NCI-H187 treated with DMSO at 0.1 percent for 48 hours (cell line): ENCODE data around the gene NEK6.

Experiments used
- DNase-seq: peaks from one replicate; lab custom pipeline; 2025; lab: John Stamatoyannopoulos, UW

The NEK6 gene

DNA sequence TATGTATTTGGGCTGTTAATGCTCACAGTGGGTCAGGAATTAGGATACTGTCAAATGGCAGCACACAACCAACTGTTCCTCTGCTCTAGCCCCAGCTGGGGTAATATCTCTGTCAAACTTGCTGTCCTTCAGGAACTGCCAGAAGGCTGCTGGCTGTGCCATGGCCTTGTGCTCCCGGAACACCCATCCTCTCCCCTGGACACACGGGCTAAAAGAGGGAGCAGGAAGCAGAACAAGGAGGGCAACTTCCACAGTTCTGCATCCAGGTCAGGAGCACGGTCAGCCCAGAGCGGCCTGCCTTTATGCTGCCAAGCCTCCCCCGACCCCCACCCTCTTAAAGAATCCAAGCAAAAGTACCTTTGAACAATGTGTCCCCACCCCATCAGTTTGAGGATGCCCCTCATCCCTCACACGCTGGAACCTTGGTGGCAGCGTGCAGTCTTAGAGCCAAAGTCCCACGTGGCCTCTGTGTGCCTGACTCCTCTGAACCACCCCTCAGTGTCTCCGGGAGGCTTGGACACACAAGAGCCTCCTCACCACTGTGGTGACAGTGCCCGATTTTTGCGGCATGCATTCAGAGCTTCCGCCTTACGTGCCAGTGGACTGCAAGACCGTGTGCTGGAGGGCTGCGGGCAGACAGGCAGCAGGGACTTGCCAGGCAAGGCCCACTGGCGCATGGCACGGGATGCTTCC, 96.7 kb downstream of the NEK6 start:
- no peak for DNase-seq

DNA sequence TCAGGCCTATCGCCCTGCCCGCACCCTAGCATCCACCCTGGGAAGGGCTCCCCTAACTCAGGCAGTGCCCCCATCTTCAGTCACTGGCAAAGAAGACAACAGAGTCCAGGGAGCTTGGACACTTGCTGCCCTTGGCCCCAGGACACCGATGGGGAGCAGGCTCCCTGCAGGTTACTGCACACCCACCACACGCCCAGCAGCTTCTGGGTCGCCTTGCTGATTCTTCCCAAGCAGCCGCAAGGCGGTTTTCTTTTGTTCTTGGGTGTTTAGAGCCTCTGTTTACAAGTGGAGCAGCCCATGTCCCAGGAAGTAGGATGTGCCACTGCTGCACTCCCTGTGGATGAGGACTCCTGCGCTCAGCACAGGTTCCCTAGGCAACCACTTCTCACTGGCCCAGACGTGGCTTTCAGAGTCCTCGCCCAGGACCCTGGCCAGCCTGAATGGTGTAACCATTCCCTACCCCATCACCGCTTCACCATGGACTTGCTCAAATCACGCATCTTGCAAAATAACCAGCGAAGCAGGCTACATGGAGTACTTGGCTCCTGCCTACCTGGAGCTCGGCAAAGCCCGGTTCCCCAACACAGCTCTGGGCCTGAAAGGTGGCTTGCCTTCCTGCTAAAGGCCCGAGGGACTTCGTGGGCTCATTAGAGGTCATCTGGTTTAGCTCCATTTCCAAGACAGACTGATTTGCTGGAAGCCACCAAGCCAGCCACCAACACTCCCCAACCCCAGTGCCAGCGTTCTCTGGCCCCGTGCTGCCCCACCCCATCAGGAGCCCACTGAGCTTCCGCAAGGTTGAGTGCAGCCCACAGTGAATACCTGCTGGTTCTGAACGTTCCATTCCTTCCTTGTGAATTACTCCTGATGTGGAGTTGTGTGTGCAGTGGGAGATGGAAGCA, 97.5 kb downstream of the NEK6 start:
- no peak for DNase-seq

DNA sequence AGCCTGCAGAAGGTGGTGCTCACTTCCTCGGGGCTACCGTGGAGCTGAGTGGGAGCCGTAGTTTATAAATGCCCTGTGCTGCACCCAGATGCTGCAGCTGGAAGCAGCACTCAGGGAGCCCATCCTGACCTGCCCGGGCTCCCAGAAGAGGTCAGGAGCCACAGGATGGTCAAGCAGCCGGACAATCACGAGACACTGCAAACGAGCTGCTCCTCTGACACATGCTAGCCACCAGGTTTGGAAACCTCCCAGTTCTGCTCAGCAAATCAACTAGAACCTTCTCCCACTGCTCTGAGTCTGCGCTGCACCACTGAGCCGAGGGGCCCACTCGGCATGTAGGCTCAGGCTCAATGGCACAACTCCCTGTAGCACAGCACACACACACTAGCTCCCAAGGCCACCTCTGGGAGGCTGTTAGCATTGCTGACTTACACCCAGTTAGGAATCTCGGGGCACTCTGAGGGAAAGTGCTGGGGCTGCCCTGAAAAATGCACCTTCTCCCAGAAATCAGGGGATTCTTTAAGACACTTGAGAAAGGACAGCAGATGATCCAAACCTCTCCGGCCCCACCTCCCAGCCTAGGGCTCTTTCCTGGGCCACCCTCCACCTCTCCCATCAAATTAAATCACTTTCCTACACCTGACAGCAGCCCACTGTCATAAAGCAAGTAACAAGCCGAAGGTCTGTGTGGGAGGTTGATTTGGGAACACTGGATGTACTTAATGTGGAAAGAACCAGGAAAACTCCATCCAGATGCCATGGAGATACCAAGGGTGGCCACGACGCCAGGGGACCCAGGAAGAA, 98.4 kb downstream of the NEK6 start:
- no peak for DNase-seq

DNA sequence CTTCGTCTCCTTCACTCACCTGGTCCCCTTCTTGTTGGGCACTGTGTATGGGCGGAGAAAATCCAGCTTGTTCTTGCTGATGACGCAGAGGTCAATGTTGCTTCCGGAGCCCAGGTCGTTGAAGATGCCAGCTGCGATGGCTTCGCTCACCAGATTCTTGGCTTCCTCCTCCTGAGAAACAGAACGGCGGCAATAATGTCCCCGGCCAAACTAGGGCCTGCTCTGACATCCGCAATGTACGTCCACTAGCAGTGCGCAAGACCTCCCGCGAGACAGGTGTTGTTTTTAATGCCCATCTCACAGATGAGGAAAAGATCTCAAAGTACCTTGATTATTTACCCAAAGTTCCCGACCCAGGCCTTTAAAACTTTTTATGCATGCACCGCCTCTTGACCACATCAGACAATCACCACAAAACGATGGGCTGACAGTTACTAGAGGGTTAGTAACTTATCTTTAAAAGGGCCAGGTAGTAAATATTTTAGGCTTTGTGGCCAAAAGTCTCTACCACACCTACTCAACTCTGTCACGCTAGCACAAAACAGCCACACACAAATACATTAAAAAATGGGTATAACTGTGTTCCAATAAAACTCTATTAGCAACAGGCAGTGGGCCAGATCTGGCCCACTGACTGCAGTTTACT, 99.1 kb downstream of the NEK6 start:
- DNase-seq, result no peak

DNA sequence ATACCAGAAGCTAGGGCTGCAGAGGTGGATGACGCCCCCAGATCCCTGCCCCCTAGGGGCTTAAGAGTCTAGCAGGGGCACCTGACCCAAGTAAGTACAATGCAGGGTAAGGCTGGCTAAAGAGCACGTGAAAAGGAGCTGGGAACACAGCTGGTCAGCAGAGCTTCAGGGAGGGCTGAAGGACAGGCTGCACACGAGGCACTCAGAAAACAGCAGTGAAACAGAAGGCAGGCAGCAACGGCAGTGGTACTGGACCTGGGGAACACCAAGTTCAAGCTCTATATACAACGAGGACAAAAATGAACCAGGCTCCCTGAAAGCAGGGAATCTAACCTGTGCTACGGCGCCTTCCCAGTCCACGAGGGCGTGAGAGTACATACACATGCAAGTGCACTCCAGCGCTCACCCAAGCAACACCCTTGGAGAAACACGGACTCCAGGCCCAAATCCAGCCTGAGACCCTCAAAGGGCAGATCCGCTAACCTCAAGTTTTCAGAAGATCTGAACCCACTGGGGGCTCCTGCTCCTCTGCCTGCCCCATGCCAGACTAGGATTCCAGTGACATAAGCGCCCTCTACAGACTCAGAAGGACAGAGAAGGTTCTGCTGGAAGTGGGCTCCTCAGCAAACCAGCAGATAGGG, 100.1 kb downstream of the NEK6 start:
- DNase-seq, result no peak

DNA sequence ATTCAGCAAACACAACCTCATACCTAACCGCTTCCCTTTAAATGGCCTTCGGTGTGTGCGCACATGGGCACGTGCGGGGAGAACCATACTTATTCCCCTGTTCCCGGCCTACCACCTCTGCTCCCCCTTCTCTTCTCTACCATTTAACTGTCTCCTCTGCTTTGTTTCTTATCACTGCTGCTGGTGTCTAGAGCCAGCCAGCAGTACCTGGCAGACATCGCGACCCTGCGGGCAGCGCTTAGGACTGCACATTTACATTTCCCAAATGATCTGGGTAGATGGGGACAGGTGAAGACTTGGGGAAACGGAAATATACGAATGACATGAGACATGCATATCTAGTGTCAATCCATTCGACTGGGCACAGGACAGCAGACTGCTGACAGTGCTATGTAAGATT, 100.9 kb downstream of the NEK6 start:
- DNase-seq, result no peak

DNA sequence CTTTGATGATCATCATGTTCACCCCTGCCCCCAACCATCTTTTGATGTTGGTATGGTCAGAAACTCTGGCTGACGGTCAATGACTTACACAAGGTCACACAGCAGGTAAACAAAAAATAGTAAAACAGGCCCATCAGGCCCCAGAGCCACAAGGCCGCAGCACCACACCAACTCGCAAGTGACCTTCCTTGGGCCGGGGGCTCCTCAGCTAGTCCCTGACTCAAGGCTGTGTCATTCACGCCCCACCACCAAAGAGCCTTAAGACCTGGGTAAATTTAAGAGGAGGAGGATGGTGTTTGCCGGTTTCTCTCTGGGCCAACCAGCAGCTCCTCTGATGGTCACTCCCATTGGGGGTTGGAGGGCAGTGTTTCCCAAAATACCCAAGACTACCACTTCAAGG, 101.7 kb downstream of the NEK6 start:
- DNase-seq, result no peak

DNA sequence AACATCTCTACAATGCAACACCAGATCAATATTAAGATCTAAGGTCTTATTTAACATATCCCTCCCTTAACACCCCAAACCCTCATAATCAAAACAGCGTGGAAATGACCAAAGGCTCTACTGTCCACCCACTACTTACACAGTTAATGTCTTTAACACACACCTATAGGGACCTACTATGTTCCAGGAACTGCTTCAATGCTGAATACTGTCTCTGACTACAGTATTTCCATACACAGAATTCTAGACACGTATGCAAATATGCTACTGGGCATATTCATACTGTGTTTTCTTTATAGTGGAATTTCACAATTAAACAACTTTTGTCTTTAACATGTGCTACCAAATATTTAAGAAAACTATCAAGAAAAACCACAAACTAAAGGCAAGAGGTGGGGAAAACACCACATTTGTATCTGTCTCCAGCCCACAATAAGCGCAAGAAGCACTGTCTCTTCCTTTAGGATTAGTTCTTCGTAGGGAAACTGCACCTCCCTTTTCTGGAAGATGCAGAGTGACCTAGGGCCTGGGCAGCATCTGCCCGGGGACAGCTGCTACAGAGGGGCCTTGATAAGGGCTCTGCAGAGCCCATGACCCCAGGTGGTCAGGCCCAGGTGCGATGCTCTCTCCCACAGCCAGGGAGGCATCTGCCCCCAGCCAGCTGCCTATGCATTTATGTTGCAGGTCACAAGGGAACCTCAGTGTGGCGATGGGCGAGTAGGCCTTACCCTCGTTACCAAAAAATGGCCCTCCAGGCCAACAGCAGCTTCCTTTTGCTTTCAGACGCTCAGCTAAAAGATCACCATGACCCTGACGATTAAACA, 102.3 kb downstream of the NEK6 start:
- DNase-seq, result no peak

DNA sequence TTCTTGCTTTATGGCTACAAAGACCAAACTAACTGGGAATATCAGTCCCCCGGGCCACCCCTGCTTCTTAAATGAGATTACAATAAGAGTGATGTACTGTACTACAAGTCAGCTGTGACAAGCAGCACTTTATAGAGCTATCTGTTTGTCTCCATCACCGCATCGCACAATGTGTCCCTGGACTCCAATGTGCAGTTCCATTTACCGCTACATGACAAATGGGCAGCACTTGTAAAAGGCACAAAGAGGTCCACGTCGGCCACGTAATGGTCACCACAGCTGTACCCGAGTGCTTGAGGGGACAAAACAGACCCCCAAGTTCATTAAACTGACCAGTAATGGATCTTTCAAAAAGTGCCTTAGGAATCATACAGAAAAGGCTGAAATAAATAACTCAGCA, 103.4 kb downstream of the NEK6 start:
- DNase-seq, result no peak

DNA sequence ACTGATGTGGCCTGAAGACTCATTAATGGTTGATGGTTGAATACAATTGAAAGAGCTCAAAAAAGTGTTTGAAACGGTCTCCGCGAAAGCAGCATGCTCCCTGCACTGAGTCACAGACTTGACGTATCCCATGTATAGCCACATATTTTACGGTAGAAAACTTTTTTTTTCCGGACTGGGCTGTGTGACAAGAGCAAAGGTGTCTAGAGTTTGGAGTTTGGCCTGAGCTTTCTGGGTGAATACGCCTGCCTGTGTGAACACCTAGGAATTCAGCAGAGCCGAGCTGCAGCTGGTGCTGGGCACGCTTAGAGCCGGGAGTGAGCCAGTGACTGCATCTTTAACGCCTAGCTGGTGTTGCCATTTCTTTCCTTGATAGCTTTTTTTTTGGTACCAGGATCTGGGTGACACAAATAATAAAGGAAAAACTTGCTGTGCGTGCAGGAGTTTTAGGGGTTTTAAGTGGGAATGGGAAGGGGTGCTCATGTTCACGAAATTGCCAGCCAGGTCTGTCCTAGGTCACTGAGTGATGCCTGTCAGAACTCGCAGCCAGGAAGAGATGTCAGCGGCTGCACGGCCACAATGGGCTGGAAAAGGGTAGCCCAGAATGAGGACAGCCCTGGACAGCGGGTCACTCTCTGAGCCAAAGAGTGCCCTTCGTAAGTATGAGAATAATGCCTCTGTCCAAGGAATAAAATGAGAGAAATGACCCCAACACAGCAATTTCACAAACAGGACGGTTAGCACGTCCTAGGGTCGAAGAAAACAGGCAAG, 105.8 kb downstream of the NEK6 start:
- no peak for DNase-seq

DNA sequence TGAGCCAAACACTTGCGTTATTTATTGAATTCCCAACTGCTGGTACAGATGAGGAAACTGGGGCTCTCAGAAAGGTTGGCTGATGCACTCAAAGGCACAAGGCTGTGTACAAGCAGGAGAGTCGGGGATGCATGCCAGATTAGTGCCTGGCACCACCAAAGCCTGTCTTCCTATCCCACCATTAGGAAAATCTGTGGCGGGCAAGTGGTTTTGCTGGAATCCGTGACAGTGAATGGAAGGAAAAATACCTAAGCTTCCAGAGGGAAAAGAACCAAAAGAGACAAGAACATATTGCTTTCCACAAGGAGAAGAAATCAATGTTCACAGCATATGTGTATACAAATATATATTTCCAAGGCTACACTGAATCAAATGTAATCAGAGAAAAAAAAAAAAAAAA, 106.4 kb downstream of the NEK6 start:
- no peak for DNase-seq

DNA sequence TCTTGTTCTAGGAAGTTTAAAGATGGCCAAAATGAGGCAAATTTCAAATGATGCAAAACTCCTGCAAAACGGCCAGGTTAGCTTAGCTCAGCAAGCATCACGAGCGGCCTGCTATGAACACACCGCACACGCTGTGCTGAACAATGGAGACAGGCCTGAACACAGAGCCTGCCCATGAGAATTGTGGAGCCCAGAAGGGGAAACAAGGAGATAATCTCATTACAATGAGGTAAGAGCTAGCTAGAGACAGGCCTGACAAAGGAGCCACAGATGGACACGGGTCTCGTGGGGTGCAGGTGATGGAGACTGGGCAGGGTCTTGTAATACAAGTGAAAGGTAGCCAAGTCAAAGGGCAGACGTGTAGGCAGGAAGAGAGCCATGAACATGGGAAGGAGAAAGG, 107.3 kb downstream of the NEK6 start:
- DNase-seq, result no peak

DNA sequence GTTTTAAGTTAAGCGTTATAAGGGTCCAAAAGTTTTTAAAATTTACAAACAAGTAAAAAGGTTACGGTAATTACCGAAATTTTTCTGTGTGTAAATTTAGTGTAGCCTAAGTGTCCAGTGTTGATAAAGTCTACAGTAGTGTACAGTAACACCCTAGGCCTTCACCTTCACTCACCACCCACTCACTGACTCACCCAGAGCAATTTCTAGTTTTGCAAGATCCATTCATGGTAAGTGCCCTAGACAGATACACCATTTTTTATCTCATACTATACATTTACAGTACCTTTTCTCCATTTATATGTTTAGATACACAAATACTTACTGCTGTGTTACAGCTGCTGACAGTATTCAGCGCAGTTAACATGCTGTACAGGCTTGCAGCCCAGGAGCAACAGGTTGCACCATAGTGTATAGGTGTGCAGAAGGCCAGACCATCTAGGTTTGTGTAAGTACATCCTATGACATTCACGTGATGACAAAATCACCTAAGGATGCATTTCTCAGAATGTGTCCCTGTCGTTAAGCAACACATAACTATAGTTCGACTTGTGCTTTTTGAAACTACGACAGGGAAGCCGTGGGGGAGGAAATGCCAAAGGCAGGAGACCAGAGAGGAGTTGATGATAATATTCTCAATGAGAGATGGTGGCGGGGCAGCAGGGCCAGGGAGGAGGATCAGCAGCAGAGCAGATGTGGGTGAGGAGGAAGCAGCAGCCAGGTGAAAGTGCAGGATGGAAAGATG, 108.9 kb downstream of the NEK6 start:
- no peak for DNase-seq

DNA sequence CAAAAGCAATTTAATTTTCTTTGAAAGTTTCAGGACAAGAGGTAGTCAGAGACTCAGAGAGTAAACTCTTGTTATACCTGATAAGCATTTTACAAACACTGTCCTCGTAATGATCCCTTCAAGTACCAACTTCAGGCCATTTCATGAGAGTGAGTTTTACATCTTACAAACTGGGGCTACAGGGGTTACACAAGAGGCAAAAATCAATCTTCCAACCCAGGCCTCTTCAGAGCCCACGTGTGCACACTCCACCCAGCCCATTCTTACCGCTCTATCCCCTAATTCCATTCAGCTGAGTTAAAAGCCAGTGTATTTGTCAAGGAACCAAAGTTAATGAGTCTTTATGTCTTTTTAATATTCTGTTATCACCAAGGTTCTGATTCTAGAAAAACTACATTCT, 110.9 kb downstream of the NEK6 start:
- DNase-seq, result no peak

DNA sequence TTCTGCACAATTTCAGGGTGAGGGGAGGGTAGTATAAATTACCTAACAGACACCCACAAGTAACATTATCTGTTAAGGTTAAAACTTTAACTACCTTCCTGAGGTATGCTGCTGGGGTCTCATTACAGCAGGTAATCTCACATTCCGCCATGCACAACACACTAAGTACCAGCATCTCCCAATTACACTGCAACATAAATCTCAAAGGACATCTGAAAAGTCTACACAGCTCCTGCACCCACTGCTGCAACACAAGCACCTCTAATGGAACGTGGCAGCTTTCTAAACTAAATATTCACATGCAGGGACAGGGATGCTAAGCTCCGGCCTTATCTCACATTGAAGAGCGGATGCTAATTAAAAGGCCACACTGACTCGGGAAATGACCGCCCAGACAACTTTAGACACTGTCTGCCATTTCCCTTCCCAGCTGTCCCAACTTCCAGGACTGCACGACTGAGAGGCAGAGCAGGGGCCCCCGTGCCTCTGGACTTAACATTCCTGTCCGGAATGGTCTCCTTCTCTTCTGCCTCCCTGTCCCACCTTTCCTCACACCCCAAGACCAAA, 111.6 kb downstream of the NEK6 start:
- DNase-seq, result no peak

DNA sequence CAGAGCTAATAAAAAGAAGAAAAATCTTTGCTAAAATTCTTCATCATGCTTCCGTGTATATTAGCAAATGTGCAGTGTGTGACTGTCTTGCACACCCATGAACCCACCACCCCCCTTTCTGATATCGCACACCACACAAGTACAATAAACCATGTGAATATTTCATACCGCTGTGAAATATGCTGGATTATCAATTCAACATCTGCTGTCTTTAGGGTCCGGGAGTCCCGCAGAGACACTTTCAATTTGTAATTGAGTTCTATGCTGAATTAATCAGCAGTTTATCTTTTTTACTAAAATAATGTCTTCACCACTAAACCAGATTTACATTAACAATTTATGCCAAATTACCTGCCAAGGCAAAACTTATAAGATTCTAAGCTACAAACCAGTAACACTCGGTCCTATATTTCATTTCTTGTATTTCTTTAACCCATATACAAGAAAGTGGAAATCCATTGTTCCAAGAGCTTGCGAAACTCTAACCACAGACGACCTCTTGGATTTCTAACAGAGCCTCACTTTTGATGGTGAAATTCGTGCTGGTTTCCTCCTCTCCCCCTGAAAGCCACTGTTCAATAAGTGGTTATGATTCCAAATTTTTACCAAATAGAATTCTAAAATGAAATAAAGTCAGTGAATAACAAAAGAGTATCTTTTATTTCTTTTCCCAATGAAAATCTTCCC, 113.3 kb downstream of the NEK6 start:
- DNase-seq, result no peak

DNA sequence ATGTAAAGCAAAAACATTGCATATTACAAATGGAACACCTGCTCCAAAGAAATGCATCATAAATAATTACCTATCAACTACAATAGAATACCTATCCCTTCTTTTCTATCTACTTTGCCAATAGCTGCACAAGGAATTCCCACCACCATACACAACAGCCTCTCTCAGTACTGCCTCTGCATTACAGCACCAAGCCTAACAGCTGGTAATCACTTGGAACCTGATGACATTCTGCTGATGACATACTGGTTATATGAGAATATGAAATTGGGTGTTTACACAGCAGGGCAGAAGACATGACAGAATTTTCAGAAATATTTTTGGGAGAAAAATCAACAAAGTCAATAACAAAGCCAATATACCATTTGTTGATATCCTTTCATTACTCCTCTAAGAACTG, 114.3 kb downstream of the NEK6 start:
- no peak for DNase-seq

DNA sequence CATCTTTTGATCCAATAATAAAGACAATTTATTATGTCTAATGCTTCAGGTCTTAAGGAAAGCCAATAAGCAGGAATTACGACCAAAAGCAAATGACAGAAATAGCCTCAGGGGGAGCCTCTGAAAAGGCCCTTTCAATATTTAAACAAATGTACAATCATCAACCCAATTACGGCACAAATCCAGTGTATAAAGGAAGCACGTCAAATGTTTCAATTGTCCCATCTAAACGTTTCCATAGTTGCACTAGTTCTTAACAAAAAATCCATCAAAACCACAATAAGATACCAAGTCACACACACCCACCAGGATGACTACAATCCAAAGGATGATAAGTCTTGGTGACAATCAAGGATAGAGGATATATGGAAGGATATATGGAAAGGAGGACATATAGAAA, 115.6 kb downstream of the NEK6 start:
- DNase-seq, result no peak
